HCEC 1CT (cell line): ENCODE data around the gene CROCC2.
"Not testable (repeated sequence)": the region's sequence is repeated elsewhere in the genome, so short reads cannot be mapped to it uniquely, and the experiment has no call there.

ENCODE experiments used
- DNase-seq: peaks from one replicate; pipeline ENCODE4 v3.0.0-alpha.2; 2017

Gene CROCC2

GRCh38 chr2:240972201-240972600 is 66.1 kb downstream of the CROCC2 start:
- no peak for DNase-seq

- DNase-seq: no peak
Observed at GRCh38 chr2:240972636-240973521, 66.7 kb downstream of the CROCC2 start.

GRCh38 chr2:240974771-240975572 is 68.8 kb downstream of the CROCC2 start:
- no peak for DNase-seq

GRCh38 chr2:240975903-240976302 is 69.8 kb downstream of the CROCC2 start:
- DNase-seq: not testable (repeated sequence)

- DNase-seq: no peak
Observed at GRCh38 chr2:240981280-240981679, 75.1 kb downstream of the CROCC2 start.

GRCh38 chr2:240981871-240982800 is 76.0 kb downstream of the CROCC2 start:
- DNase-seq: no peak

GRCh38 chr2:240982821-240983281 is 76.7 kb downstream of the CROCC2 start:
- DNase-seq: no peak

- no peak for DNase-seq
Observed at GRCh38 chr2:240983361-240983995, 77.3 kb downstream of the CROCC2 start.

GRCh38 chr2:240983996-240984498 is 77.9 kb downstream of the CROCC2 start:
- no peak for DNase-seq

- DNase-seq: no peak
Observed at GRCh38 chr2:240985881-240986786, 80.0 kb downstream of the CROCC2 start.

GRCh38 chr2:240986787-240987411 is 80.8 kb downstream of the CROCC2 start:
- DNase-seq: no peak

- no peak for DNase-seq
Observed at GRCh38 chr2:240987588-240987987, 81.5 kb downstream of the CROCC2 start.

GRCh38 chr2:240988146-240988545 is 82.0 kb downstream of the CROCC2 start:
- no peak for DNase-seq

GRCh38 chr2:240988571-240989271 is 82.6 kb downstream of the CROCC2 start:
- no peak for DNase-seq

- DNase-seq: peak; percentile 43
Observed at GRCh38 chr2:240989451-240990265, 83.5 kb downstream of the CROCC2 start.

- DNase-seq: no peak
Observed at GRCh38 chr2:240990266-240990529, 84.1 kb downstream of the CROCC2 start.

GRCh38 chr2:240990726-240991377 is 84.7 kb downstream of the CROCC2 start:
- DNase-seq: no peak
